OCI-M1 (cell line): ENCODE data around the gene PRMT1.
A peak's percentile ranks its signal among the peaks of the same experiment; 100 is the strongest.

ENCODE experiments used
- DNase-seq: peaks from one replicate; lab custom pipeline; 2025; lab: John Stamatoyannopoulos, UW

PRMT1 gene

DNA sequence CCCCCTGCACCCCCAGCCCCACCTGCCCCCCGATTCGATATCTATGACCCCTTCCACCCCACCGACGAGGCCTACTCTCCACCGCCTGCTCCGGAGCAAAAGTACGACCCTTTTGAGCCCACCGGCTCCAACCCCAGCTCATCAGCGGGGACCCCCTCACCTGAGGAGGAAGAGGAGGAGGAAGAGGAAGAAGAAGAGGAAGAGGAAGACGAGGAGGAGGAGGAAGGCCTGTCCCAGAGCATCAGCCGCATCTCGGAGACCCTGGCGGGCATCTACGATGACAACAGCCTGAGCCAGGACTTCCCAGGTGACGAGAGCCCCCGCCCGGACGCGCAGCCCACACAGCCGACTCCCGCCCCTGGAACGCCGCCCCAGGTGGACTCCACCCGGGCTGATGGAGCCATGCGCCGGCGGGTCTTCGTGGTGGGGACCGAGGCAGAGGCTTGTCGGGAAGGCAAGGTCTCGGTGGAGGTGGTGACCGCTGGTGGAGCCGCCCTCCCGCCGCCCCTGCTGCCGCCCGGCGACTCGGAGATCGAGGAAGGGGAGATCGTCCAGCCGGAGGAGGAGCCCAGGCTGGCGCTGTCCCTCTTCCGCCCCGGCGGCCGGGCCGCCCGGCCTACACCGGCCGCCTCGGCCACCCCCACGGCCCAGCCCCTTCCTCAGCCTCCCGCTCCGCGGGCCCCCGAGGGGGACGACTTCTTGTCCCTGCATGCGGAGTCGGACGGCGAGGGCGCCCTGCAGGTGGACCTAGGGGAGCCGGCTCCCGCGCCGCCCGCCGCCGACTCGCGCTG is 25.8 kb upstream of the PRMT1 start:
- DNase-seq, result no peak

DNA sequence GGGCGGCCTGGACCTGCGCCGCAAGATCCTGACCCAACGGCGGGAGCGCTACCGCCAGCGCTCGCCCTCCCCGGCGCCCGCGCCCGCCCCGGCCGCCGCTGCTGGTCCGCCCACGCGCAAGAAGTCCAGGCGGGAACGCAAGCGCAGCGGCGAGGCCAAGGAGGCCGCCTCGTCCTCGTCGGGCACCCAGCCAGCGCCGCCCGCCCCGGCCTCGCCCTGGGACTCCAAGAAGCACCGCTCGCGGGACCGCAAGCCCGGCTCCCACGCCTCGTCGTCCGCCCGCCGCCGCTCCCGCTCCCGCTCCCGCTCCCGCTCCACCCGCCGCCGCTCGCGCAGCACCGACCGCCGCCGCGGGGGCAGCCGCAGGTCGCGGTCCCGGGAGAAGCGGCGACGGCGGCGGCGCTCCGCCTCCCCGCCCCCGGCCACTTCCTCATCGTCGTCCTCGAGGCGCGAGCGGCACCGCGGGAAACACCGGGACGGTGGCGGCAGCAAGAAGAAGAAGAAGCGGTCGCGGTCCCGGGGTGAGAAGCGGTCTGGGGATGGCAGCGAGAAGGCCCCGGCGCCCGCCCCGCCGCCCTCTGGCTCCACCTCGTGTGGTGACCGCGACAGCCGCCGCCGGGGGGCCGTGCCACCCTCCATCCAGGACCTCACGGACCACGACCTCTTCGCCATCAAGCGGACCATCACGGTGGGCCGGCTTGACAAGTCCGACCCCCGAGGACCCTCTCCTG is 25.1 kb upstream of the PRMT1 start:
- no peak for DNase-seq

GRCh38 chr19:49652551-49653465 is 24.3 kb upstream of the PRMT1 start:
- no peak for DNase-seq

- no peak for DNase-seq
These were observed 23.6 kb upstream of the PRMT1 start for GRCh38 chr19:49653466-49653806.

DNA sequence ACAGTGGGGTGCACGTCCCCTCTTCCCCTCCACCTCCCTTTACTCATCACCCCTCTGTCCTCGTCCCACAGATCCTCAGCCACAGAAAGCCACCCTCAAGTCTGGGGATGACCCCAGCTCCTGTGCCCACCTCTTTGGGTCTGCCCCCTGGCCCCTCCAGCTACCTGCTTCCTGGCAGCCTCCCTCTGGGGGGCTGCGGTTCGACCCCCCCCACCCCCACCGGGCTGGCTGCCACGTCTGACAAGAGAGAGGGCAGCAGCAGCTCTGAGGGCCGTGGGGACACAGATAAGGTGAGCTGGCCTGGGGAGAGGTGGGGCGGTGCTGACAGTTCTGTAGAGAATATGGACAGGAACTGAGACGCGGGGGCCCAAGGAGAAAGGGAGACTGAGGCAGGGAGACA is 22.5 kb upstream of the PRMT1 start:
- DNase-seq, result no peak

- no peak for DNase-seq
These were observed 21.3 kb upstream of the PRMT1 start for GRCh38 chr19:49655570-49656455.

- DNase-seq, result no peak
These were observed 20.5 kb upstream of the PRMT1 start for GRCh38 chr19:49656456-49657109.

DNA sequence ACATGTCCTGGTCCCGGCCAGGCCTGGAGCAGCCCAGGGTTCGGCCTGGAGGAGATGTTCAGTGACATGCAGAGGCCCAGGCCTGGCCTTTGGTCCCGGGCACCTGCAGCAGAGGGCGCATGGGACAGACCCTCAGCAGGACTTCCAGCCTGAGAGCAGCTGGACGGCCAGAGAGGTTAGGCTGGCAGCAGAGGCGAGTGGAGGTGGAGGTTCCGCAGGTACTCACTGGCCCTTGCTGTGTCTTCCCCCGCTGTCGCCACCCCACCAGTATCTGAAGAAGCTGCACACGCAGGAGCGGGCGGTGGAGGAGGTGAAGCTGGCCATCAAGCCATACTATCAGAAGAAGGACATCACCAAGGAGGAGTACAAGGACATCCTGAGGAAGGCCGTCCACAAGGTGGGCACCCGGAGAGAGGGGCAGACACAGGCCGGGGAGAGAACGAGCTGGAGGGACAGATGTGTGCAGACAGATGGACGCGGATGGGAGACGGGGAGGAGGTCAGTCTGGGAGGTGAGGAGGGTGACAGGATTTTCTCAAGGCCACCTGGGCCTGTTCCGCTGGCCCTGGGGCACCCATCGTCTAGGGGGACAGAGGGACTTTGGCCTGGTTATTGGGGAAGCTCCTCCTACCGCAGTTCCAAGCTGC is 19.5 kb upstream of the PRMT1 start:
- no peak for DNase-seq

GRCh38 chr19:49658139-49658517 is 18.9 kb upstream of the PRMT1 start:
- no peak for DNase-seq

DNA sequence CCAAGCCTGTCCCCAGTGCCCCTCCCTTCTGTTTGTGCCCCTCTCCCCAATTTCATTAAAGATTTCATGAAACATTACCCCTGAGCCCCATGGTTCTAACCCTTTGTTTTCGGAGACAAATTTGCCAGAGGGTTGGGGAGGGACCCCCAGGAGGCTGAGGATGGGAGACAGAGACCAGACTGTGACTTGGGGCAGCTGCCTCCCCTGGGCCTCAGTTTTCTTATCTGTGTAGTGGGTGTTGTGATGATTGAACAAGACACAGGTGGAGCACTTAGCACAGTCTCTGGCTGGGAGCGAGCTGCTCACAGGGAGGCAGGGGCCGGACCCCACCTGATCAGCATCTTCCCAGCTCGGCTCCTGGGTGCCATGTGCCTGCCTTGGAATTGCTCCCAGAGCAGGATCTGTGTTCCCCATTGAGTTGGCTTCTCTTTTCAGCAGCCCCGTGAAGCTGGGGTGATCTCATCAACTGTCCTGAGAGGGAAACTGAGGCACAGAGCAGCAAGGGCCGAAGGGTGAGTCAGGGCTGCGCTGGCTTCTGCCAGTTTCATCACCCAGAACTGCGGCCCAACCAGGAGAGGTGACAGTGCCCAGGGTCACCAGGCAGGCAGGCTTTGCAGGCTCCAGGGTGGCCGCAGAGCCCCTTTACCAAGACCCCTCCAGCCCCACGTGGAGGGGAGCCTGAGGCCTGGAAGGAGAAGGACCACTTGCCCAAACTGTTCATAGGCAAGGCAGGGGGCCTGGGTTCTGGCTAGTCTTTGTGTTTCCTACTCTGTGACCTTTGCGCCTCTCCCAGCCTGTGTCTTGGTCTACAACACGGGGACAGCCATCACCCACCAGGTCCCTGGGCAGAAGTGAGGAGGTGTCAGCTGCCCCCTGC is 18.3 kb upstream of the PRMT1 start:
- no peak for DNase-seq

GRCh38 chr19:49660338-49660961 is 16.6 kb upstream of the PRMT1 start:
- DNase-seq, result no peak

DNA sequence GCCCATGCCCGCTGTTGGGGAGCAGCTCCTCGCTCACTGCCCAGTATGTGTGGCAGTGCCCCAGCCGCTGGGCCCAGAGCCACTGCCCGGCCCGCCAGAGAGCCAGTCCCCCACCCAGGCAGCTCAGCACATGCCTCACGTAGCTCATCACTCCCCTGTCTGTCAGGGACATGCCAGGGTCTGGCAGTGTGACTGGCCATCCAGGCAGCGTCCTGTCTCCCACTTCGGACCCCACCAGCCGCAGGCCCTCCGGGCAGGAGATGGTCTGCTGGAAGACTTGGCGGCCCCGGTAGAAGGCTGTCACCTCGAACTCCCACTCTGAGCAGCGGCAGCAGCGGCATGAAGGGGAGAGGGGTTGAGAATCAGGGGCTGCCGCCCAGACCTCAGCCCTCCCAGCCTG is 15.1 kb upstream of the PRMT1 start:
- DNase-seq, result no peak

DNA sequence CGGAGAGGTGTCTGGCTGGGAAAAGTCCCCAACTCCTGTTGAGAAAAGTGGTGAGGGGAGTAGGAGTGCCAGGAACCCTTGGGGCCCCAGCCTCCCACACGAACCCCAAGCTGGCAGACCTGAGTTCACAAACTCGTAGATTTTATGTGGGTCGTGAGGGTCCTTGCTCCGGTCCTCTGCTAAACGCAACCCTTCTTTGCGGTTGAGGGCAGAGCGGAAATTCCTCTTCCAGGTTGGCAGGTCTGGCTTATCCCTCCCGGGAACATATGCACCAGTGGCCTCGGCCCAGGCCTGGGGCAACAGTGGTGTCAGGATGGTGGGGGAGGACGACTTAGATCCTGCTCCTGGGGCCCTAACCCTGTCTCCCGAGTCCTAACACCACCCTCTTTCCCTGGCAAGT is 13.8 kb upstream of the PRMT1 start:
- no peak for DNase-seq

- DNase-seq, result peak; percentile 88
These were observed 12.7 kb upstream of the PRMT1 start for GRCh38 chr19:49664171-49665035.

DNA sequence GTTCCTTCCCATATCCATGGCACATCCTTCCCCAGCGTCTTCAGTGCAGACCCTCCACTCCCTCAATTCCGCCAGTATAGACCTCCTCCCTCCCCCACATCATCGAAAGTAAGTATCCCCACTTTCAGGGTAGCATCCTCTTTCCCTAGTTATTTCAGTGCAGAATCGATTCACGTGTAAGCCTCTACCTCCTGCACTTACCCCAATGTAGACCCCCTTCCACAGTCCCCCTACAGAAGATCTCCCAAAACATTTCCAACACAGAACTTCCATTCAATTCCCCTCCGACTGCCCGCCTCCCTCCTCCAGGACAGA is 12.1 kb upstream of the PRMT1 start:
- DNase-seq, result no peak

GRCh38 chr19:49665351-49666119 is 11.5 kb upstream of the PRMT1 start, which contains the start of the genes BCL2L12 and IRF3:
BCL2L12 (plus strand) TSS chr19:49665933; CDS start chr19:49666693, 760 bp downstream.
IRF3 (minus strand) TSS chr19:49665857; CDS start chr19:49664838, 1,019 bp downstream.
- peak; percentile 99 for DNase-seq

- no peak for DNase-seq
These were observed 11.0 kb upstream of the PRMT1 start for GRCh38 chr19:49666120-49666444.
